Hepatocyte (in vitro differentiated cells): ENCODE data around the gene GRIN3A.

ENCODE experiments used
- EZH2phosphoT487 ChIP-seq: fragments of 200-600 bp; sonication (generic); IDR thresholded peaks from one replicate; pipeline ENCODE4 v1.6.1; 2018; ENCODE audit warnings: antibody characterized with exemption, mild to moderate bottlenecking, low read depth, moderate library complexity; ENCODE audit not compliant: unreplicated experiment, severe bottlenecking
- TF ChIP-seq, protein P1 (sequence below): fragments of 200-600 bp; sonication (generic); IDR thresholded peaks from 2 replicates; pipeline ENCODE4 v1.5.1; 2016; ENCODE audit warnings: antibody characterized with exemption, mild to moderate bottlenecking; ENCODE audit not compliant: poor library complexity

- TF ChIP-seq, protein P1, sequence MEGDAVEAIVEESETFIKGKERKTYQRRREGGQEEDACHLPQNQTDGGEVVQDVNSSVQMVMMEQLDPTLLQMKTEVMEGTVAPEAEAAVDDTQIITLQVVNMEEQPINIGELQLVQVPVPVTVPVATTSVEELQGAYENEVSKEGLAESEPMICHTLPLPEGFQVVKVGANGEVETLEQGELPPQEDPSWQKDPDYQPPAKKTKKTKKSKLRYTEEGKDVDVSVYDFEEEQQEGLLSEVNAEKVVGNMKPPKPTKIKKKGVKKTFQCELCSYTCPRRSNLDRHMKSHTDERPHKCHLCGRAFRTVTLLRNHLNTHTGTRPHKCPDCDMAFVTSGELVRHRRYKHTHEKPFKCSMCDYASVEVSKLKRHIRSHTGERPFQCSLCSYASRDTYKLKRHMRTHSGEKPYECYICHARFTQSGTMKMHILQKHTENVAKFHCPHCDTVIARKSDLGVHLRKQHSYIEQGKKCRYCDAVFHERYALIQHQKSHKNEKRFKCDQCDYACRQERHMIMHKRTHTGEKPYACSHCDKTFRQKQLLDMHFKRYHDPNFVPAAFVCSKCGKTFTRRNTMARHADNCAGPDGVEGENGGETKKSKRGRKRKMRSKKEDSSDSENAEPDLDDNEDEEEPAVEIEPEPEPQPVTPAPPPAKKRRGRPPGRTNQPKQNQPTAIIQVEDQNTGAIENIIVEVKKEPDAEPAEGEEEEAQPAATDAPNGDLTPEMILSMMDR: no peak
- TF ChIP-seq EZH2phosphoT487: no peak
Observed at GRCh38 chr9:101684665-101685064, 53.8 kb downstream of the GRIN3A start.
